ES-I3 (cell line): ENCODE results near the gene RPS18.
"Not testable (repeated sequence)": the region's sequence is repeated elsewhere in the genome, so short reads cannot be mapped to it uniquely, and the experiment has no call there.

Source experiments
- H3K36me3 ChIP-seq: 2 replicates; pipeline ENCODE4 v1.6.1; 2013; ENCODE audit warnings: mild to moderate bottlenecking, low read length, control low read depth, moderate library complexity; ENCODE audit not compliant: insufficient read depth
- H3K4me1 ChIP-seq: 2 replicates; pipeline ENCODE4 v1.6.1; 2013; ENCODE audit warnings: mild to moderate bottlenecking, control low read depth, low read length; ENCODE audit not compliant: insufficient read depth
- H3K9ac ChIP-seq: 2 replicates; pipeline ENCODE4 v1.6.1; 2013; ENCODE audit warnings: low read depth, mild to moderate bottlenecking, low read length, moderate library complexity
- H3K9me3 ChIP-seq: 2 replicates; pipeline ENCODE4 v1.6.1; 2013; ENCODE audit warnings: mild to moderate bottlenecking, low read length, moderate library complexity; ENCODE audit not compliant: control insufficient read depth, insufficient read depth

The RPS18 gene

GRCh38 chr6:33271468-33272274 is at the start of gene RPS18, which contains the start of gene VPS52:
Gene RPS18 (plus strand): TSS chr6:33272075. CDS start chr6:33272120, 45 bp downstream.
Gene VPS52 (minus strand): TSS chr6:33271876. CDS start chr6:33271675, 201 bp downstream.
- Histone ChIP-seq H3K9ac (peak within 1 kb of the TSS; percentile 99), H3K4me1 (peaks cover 12% of the 10 kb centered on the region; the same call in 1 of the 2 replicates), H3K36me3 (peaks cover 36% of the 10 kb centered on the region), H3K9me3 (no peaks in the 10 kb centered on the region)

- not testable (repeated sequence) for H3K36me3 ChIP-seq, H3K9ac ChIP-seq, H3K9me3 ChIP-seq
- H3K4me1 ChIP-seq = peaks cover 13% of the 10 kb centered on the region
These were observed 45.3 kb upstream of the RPS18 start for GRCh38 chr6:33226503-33227120.

- no peaks in the 10 kb centered on the region for H3K9me3 ChIP-seq
- H3K9ac ChIP-seq = peak overlapping the region; percentile 25; the same call in 1 of the 2 replicates
- H3K36me3 ChIP-seq = no peaks in the 10 kb centered on the region
- peaks cover 11% of the 10 kb centered on the region for H3K4me1 ChIP-seq
These were observed 36.6 kb upstream of the RPS18 start for GRCh38 chr6:33235221-33235634.

GRCh38 chr6:33236328-33236727 is 35.5 kb upstream of the RPS18 start:
- Histone ChIP-seq H3K9ac (no peak overlapping the region), H3K36me3 (no peaks in the 10 kb centered on the region), H3K4me1 (peaks cover 11% of the 10 kb centered on the region), H3K9me3 (no peaks in the 10 kb centered on the region)

GRCh38 chr6:33236852-33237251 is 35.0 kb upstream of the RPS18 start:
- no peaks in the 10 kb centered on the region for H3K36me3 ChIP-seq
- H3K9me3 ChIP-seq = no peaks in the 10 kb centered on the region
- peaks cover 11% of the 10 kb centered on the region for H3K4me1 ChIP-seq
- no peak overlapping the region for H3K9ac ChIP-seq

- Histone ChIP-seq H3K4me1 (peaks cover 11% of the 10 kb centered on the region), H3K36me3 (no peaks in the 10 kb centered on the region), H3K9ac (no peak overlapping the region), H3K9me3 (no peaks in the 10 kb centered on the region)
These were observed 34.1 kb upstream of the RPS18 start for GRCh38 chr6:33237741-33238140.

GRCh38 chr6:33241968-33242367 is 29.9 kb upstream of the RPS18 start:
- Histone ChIP-seq H3K9me3 (no peaks in the 10 kb centered on the region), H3K9ac (no peak overlapping the region), H3K36me3 (no peaks in the 10 kb centered on the region)

GRCh38 chr6:33243476-33243875 is 28.4 kb upstream of the RPS18 start:
- Histone ChIP-seq H3K9ac (no peak overlapping the region), H3K9me3 (no peaks in the 10 kb centered on the region), H3K36me3 (no peaks in the 10 kb centered on the region), H3K4me1 (no peaks in the 10 kb centered on the region)

More at GRCh38 chr6:33241968-33242367, 29.9 kb upstream of the RPS18 start:
- H3K4me1 ChIP-seq = no peaks in the 10 kb centered on the region

- Histone ChIP-seq H3K4me1 (peaks cover 6% of the 10 kb centered on the region; the same call in 1 of the 2 replicates), H3K9me3 (no peaks in the 10 kb centered on the region), H3K9ac (peak overlapping the region; percentile 50; the same call in 1 of the 2 replicates), H3K36me3 (no peaks in the 10 kb centered on the region)
These were observed 23.8 kb upstream of the RPS18 start for GRCh38 chr6:33247977-33248642.

GRCh38 chr6:33248643-33248931 is 23.3 kb upstream of the RPS18 start:
- Histone ChIP-seq H3K4me1 (peaks cover 6% of the 10 kb centered on the region; the same call in 1 of the 2 replicates), H3K9ac (peak overlapping the region; percentile 50; the same call in 1 of the 2 replicates), H3K9me3 (no peaks in the 10 kb centered on the region), H3K36me3 (no peaks in the 10 kb centered on the region)

GRCh38 chr6:33248932-33249731 is 22.7 kb upstream of the RPS18 start:
- peaks cover 6% of the 10 kb centered on the region; the same call in 1 of the 2 replicates for H3K4me1 ChIP-seq
- H3K36me3 ChIP-seq = no peaks in the 10 kb centered on the region
- no peaks in the 10 kb centered on the region for H3K9me3 ChIP-seq
- H3K9ac ChIP-seq = peak overlapping the region; percentile 74

- Histone ChIP-seq H3K36me3 (no peaks in the 10 kb centered on the region), H3K9ac (peak overlapping the region; percentile 74), H3K9me3 (no peaks in the 10 kb centered on the region), H3K4me1 (peaks cover 6% of the 10 kb centered on the region; the same call in 1 of the 2 replicates)
These were observed 21.9 kb upstream of the RPS18 start for GRCh38 chr6:33249732-33250630.

GRCh38 chr6:33250731-33251130 is 21.1 kb upstream of the RPS18 start:
- H3K9ac ChIP-seq = no peak overlapping the region

More at GRCh38 chr6:33250731-33251130, 21.1 kb upstream of the RPS18 start:
- Histone ChIP-seq H3K4me1 (peaks cover 6% of the 10 kb centered on the region; the same call in 1 of the 2 replicates), H3K9me3 (no peaks in the 10 kb centered on the region; the same call in 1 of the 2 replicates), H3K36me3 (no peaks in the 10 kb centered on the region)
